HEK293T (cell line): ENCODE results near the gene APOBEC3F.

Experiments
- ARNT ChIP-seq: fragments of 450-650 bp; IDR thresholded peaks from 2 replicates; pipeline ENCODE4 v1.6.1; 2017; ENCODE audit warnings: mild to moderate bottlenecking
- BHLHE40 ChIP-seq: fragments of 450-650 bp; IDR thresholded peaks from 2 replicates; pipeline ENCODE4 v1.6.1; 2016; ENCODE audit warnings: mild to moderate bottlenecking, moderate library complexity, borderline replicate concordance
- CTBP1 ChIP-seq: fragments of 450-650 bp; IDR thresholded peaks from 2 replicates; pipeline ENCODE4 v1.6.1; 2016; ENCODE audit warnings: borderline replicate concordance
- ELF4 ChIP-seq: fragments of 450-650 bp; IDR thresholded peaks from 2 replicates; pipeline ENCODE4 v1.6.1; 2017; ENCODE audit warnings: antibody characterized with exemption
- FOXK2 ChIP-seq: fragments of 450-650 bp; IDR thresholded peaks from 2 replicates; pipeline ENCODE4 v1.6.1; 2016; ENCODE audit warnings: mild to moderate bottlenecking
- FOXM1 ChIP-seq: fragments of 450-650 bp; IDR thresholded peaks from 2 replicates; pipeline ENCODE4 v1.6.1; 2017; ENCODE audit warnings: mild to moderate bottlenecking, borderline replicate concordance
- HDGF ChIP-seq: fragments of 450-650 bp; IDR thresholded peaks from 2 replicates; pipeline ENCODE4 v1.6.1; 2017; ENCODE audit warnings: antibody characterized with exemption, borderline replicate concordance
- L3MBTL2 ChIP-seq: fragments of 450-650 bp; conservative IDR thresholded peaks from 2 replicates; pipeline ENCODE4 v1.6.1; 2016; ENCODE audit warnings: mild to moderate bottlenecking
- LEF1 ChIP-seq: fragments of 450-650 bp; IDR thresholded peaks from 2 replicates; pipeline ENCODE4 v1.6.1; 2017; ENCODE audit warnings: mild to moderate bottlenecking, borderline replicate concordance
- NFRKB ChIP-seq: fragments of 450-650 bp; IDR thresholded peaks from 2 replicates; pipeline ENCODE4 v1.6.1; 2016; ENCODE audit warnings: mild to moderate bottlenecking, moderate library complexity
- TARDBP ChIP-seq: fragments of 450-650 bp; IDR thresholded peaks from 2 replicates; pipeline ENCODE4 v1.6.1; 2016

DNA sequence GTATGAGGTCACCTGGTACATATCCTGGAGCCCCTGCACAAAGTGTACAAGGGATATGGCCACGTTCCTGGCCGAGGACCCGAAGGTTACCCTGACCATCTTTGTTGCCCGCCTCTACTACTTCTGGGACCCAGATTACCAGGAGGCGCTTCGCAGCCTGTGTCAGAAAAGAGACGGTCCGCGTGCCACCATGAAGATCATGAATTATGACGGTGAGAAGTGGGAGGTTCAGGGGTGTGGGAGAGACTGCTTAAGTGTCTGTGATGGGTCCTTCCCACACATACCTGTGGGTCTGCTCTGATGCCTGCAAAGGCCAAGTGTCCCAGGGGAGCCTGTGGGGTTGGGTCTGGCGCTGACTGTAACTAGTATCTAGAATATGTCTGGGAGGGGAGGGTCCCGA, 40.4 kb downstream of the APOBEC3F start:
- TF ChIP-seq LEF1: no peak
- no peak for TF ChIP-seq FOXK2
- no peak for TF ChIP-seq NFRKB
- no peak for TF ChIP-seq ELF4
- no peak for TF ChIP-seq TARDBP
- TF ChIP-seq CTBP1: no peak
- TF ChIP-seq ARNT: no peak
- no peak for TF ChIP-seq L3MBTL2
- TF ChIP-seq HDGF: no peak
- no peak for TF ChIP-seq BHLHE40
- TF ChIP-seq FOXM1: no peak
